ENCODE data around the gene HCN4. TPM values are rescaled to one million over a fixed set of nuclear protein-coding genes. Genes with fewer than 3 reads are reported as not detected.
A peak's percentile ranks its signal among the peaks of the same experiment; 100 is the strongest.
"Not testable (repeated sequence)": the region's sequence is repeated elsewhere in the genome, so short reads cannot be mapped to it uniquely, and the experiment has no call there.

Gene HCN4
- not detected in 2 replicates for total RNA-seq (2014; rRNA removed; shearing (Covaris generic))

DNA sequence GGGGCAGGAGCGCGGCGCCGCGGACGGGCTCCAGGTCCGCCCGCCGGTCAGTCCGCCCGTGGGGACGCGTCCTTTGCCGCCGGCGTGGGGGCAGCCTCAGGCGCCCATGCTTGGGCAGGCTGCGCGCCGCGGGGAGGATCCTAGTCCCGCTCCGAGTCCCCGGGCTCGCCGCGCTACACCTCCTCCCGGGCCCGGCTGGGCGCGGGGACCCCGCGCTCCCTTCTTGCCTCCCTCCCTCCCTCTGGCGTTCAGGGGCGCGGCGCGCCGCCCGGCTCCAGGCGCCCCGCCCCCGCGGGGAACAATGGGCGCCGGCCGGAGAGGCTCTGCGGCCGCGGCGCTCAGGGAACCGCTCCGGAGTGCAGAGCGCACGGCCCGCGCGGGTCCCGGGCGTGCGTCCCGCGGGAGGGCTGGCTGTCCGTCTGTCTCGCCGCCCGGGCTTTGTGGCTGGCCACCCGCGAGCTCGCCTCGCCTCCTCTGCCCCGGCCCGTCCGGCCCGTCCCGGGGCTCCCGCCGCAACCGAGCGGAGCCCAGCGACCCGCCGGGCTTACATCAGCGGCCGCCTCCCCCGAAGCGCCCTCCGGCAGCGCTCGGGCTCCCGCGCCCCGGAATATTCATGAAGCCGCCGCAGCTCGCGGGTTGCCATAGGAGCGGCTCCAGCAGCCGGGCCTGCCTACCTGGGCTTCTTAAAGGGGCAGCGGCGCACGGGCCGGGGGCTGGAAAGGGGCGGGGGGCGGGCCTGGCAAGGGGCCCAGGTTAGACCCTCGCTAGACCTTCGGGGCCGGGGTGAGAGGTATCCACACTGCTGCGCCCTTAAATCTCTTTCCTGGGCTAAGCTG is at the start of gene HCN4:
Gene HCN4 (minus strand): TSS at position 658 of the 836 bp plus-strand sequence. CDS start 688 bp downstream, outside the sequence.
- no peaks in the 10 kb centered on the region for H3K9me3 ChIP-seq (replicated peaks)
- peaks cover 87% of the 10 kb centered on the region for H3K27me3 ChIP-seq (replicated peaks)
- H3K4me1 ChIP-seq (replicated peaks) = peaks cover 12% of the 10 kb centered on the region
- no peak for DNase-seq (ENCODE audit: low read depth in 1 of 2, low spot score in 2 of 2)
- H3K36me3 ChIP-seq = no peaks in the 10 kb centered on the region
- peak within 1 kb of the TSS; percentile 14; the same call in 1 of the 2 replicates for H3K4me3 ChIP-seq
- H3K27ac ChIP-seq = no peak within 1 kb of the TSS

DNA sequence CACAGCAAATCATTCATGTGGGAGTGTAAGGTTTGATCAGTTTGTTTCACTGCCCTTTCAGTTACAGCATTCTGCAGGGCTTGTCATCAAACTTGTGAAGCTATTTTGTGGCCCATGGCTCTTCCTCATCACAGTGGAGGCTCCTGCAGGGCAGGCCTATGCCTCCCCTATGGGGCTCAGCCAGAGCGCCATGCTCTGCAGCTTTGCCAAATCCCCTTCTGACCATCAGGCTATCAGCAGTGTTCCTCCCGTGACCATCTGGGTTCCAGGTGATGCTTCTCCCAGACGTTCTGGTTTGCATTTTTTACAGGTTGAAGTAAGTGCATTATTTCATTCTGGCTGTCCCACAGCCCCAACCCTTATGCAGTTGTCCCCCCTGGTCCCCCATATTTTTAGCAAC is 46.1 kb upstream of the HCN4 start:
- DNase-seq (ENCODE audit: low read depth in 1 of 2, low spot score in 2 of 2) = no peak
- no peaks in the 10 kb centered on the region for H3K36me3 ChIP-seq
- no peak overlapping the region for H3K27ac ChIP-seq
- H3K9me3 ChIP-seq (replicated peaks) = no peaks in the 10 kb centered on the region
- H3K4me3 ChIP-seq = no peak overlapping the region
- no peaks in the 10 kb centered on the region for H3K4me1 ChIP-seq (replicated peaks)
- 0 out of 2 replicates have a peak, but pooled peaks cover 6% of the 10 kb centered on the region for H3K27me3 ChIP-seq (replicated peaks)

GRCh38 chr15:73403171-73403570 is 34.4 kb upstream of the HCN4 start:
- Histone ChIP-seq H3K4me3 (no peak overlapping the region), H3K27me3 (replicated peaks) (0 out of 2 replicates have a peak, but pooled peaks cover 5% of the 10 kb centered on the region), H3K36me3 (no peaks in the 10 kb centered on the region), H3K27ac (no peak overlapping the region), H3K4me1 (replicated peaks) (no peaks in the 10 kb centered on the region), H3K9me3 (replicated peaks) (no peaks in the 10 kb centered on the region)
- no peak for DNase-seq (ENCODE audit: low read depth in 1 of 2, low spot score in 2 of 2)

GRCh38 chr15:73400222-73400621 is 31.5 kb upstream of the HCN4 start:
- not testable (repeated sequence) for H3K27me3 ChIP-seq (replicated peaks); H3K4me3 ChIP-seq; H3K4me1 ChIP-seq (replicated peaks); DNase-seq (ENCODE audit: low read depth in 1 of 2, low spot score in 2 of 2); H3K27ac ChIP-seq; H3K9me3 ChIP-seq (replicated peaks); H3K36me3 ChIP-seq

DNA sequence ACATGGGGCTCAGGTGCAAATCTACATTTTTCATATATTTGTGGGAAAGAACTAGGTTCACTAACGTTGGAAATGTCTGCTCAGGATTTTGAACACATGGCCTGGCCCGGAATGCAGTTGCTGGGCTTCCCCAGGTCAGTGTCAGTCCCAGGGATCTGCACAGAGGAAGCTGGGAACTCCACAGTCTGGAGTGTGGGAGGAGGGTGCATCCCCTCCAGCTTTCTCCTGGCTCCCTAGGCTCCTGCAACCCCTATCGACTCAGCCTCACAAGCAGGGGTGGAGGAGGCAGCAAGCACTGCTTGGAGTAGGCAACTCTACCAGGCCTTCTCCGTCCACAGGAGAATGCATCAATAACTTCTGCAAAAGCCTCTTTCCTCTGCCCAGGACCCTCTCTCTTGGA is 30.1 kb upstream of the HCN4 start:
- Histone ChIP-seq H3K9me3 (replicated peaks) (no peaks in the 10 kb centered on the region), H3K36me3 (no peaks in the 10 kb centered on the region), H3K4me3 (no peak overlapping the region), H3K27me3 (replicated peaks) (0 out of 2 replicates have a peak, but pooled peaks cover 5% of the 10 kb centered on the region), H3K4me1 (replicated peaks) (no peaks in the 10 kb centered on the region), H3K27ac (no peak overlapping the region)
- no peak for DNase-seq (ENCODE audit: low read depth in 1 of 2, low spot score in 2 of 2)

DNA sequence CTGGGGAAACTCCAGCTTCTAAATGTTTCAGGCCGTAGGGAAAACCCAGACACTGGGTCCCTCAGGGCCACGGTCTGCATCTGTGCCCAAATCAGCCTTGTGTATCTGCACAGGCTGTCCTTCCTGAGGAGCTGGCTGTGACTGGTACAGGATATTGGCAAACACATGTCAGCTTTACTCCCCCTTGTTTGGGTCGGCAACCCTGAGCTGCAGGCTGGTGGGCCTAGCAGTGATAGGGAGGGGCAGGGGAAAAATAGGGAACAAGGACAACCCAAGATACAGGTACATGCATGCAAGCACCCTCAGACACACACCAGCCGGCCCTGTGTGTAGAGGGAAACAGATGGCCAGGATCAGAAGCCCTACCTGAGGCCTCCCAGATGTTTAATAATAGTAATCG is 28.7 kb upstream of the HCN4 start:
- Histone ChIP-seq H3K4me1 (replicated peaks) (no peaks in the 10 kb centered on the region), H3K27me3 (replicated peaks) (0 out of 2 replicates have a peak, but pooled peaks cover 5% of the 10 kb centered on the region), H3K9me3 (replicated peaks) (no peaks in the 10 kb centered on the region), H3K36me3 (no peaks in the 10 kb centered on the region), H3K27ac (no peak overlapping the region), H3K4me3 (no peak overlapping the region)
- DNase-seq (ENCODE audit: low read depth in 1 of 2, low spot score in 2 of 2) = no peak

DNA sequence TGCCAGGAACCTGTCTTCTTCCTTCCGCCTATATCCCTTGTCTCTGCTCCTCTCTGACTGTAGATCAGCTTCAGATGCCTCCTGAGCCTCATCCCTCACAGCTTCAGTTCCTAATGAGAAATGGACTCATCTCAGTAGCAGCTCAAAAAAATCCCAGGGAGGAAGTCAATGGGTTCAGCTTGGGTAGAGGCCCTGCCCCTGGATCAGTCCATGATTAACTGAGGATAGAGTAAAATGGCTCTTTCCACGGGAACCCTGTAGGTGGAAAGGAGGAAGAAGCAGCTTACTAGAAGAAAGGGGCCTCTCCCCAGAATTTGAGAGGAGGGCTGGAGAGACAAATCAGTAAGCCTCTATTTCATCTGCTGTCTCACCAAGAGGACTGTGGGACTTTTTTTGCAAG is 26.9 kb upstream of the HCN4 start:
- H3K4me3 ChIP-seq = no peak overlapping the region

DNA sequence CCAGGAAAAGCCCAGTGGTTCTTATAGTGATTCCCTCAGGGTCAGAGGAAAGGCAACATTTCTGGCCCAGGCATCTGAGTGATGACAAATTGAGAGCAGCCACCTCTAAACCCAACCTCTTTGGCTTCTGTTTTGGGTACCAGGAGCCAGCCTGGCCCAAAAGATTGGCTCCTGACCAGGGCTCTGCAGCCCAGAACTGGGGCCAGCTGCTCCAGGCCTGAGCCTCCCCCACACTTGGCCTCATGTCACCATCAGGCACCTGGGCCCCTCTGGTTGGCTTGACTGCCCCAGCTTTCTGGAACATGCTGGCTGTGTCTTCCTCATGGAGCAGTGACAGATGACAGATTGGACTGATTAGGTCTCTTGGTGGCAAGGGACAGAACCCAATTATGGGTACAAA is 26.0 kb upstream of the HCN4 start:
- DNase-seq (ENCODE audit: low read depth in 1 of 2, low spot score in 2 of 2) = no peak
- Histone ChIP-seq H3K9me3 (replicated peaks) (no peaks in the 10 kb centered on the region), H3K4me3 (no peak overlapping the region), H3K36me3 (no peaks in the 10 kb centered on the region), H3K4me1 (replicated peaks) (no peaks in the 10 kb centered on the region), H3K27ac (no peak overlapping the region), H3K27me3 (replicated peaks) (no peaks in the 10 kb centered on the region)

More for the DNA sequence above, 26.9 kb upstream of the HCN4 start:
- H3K4me1 ChIP-seq (replicated peaks) = no peaks in the 10 kb centered on the region
- DNase-seq (ENCODE audit: low read depth in 1 of 2, low spot score in 2 of 2) = no peak
- H3K36me3 ChIP-seq = no peaks in the 10 kb centered on the region
- no peaks in the 10 kb centered on the region for H3K9me3 ChIP-seq (replicated peaks)
- H3K27ac ChIP-seq = no peak overlapping the region
- 0 out of 2 replicates have a peak, but pooled peaks cover 5% of the 10 kb centered on the region for H3K27me3 ChIP-seq (replicated peaks)

- DNase-seq (ENCODE audit: low read depth in 1 of 2, low spot score in 2 of 2) = no peak
- Histone ChIP-seq H3K36me3 (no peaks in the 10 kb centered on the region), H3K4me1 (replicated peaks) (peaks cover 4% of the 10 kb centered on the region), H3K9me3 (replicated peaks) (no peaks in the 10 kb centered on the region), H3K27ac (no peak overlapping the region), H3K4me3 (no peak overlapping the region), H3K27me3 (replicated peaks) (no peaks in the 10 kb centered on the region)
Measured at GRCh38 chr15:73393336-73393735, 24.6 kb upstream of the HCN4 start.

GRCh38 chr15:73392025-73392424 is 23.3 kb upstream of the HCN4 start:
- peaks cover 12% of the 10 kb centered on the region for H3K4me1 ChIP-seq (replicated peaks)
- H3K4me3 ChIP-seq = no peak overlapping the region
- H3K9me3 ChIP-seq (replicated peaks) = no peaks in the 10 kb centered on the region
- no peak for DNase-seq (ENCODE audit: low read depth in 1 of 2, low spot score in 2 of 2)
- no peak overlapping the region for H3K27ac ChIP-seq
- no peaks in the 10 kb centered on the region for H3K36me3 ChIP-seq
- no peaks in the 10 kb centered on the region for H3K27me3 ChIP-seq (replicated peaks)

DNA sequence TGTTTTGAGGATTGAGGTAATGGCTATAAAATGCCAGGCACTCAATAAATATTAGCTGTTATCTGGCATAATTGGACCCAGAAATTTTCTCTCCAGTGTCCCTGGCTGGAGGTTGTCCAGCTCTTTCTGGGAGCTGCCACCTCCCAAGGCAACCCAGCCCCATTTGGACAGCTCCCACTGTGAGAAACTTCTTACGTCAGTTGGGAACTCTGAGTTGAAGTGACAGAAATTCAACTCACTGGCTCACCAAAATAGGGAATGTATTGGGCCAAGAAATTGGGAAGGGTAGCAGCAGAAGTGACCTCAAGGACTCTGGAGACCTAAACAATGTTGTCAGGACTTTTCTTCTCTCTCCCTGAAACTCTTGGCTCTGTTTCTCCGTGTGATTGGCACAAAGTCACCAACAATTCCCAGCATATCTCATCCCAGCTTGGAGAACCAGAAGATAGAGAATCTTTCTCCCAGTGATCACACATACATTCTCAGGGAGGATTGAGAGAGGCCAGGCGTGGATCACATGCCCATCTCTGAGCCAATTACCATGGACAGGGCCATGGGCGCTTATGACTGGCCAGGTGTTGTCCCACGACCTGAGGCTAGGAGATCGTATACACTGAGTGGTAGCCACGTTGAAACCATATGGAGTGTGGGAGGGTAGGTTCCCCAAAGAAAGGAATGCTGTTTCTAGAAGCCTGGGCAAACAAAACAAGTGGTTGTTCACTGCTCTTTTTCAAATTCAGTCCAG is 22.5 kb upstream of the HCN4 start:
- Histone ChIP-seq H3K27me3 (replicated peaks) (no peaks in the 10 kb centered on the region), H3K4me3 (no peak overlapping the region), H3K9me3 (replicated peaks) (no peaks in the 10 kb centered on the region), H3K4me1 (replicated peaks) (peaks cover 12% of the 10 kb centered on the region), H3K27ac (no peak overlapping the region), H3K36me3 (no peaks in the 10 kb centered on the region)
- DNase-seq (ENCODE audit: low read depth in 1 of 2, low spot score in 2 of 2) = no peak

GRCh38 chr15:73389971-73390544 is 21.3 kb upstream of the HCN4 start:
- Histone ChIP-seq H3K36me3 (no peaks in the 10 kb centered on the region), H3K27ac (no peak overlapping the region), H3K9me3 (replicated peaks) (no peaks in the 10 kb centered on the region), H3K4me1 (replicated peaks) (peaks cover 12% of the 10 kb centered on the region), H3K4me3 (no peak overlapping the region), H3K27me3 (replicated peaks) (no peaks in the 10 kb centered on the region)
- no peak for DNase-seq (ENCODE audit: low read depth in 1 of 2, low spot score in 2 of 2)

- no peak for DNase-seq (ENCODE audit: low read depth in 1 of 2, low spot score in 2 of 2)
- Histone ChIP-seq H3K9me3 (replicated peaks) (no peaks in the 10 kb centered on the region), H3K4me1 (replicated peaks) (peaks cover 12% of the 10 kb centered on the region), H3K4me3 (no peak overlapping the region), H3K36me3 (no peaks in the 10 kb centered on the region), H3K27ac (no peak overlapping the region), H3K27me3 (replicated peaks) (no peaks in the 10 kb centered on the region)
Measured at GRCh38 chr15:73389539-73389938, 20.8 kb upstream of the HCN4 start.
